HG03175 (cell line): ENCODE measurements around the gene BRK1.
"Not testable (repeated sequence)": the region's sequence is repeated elsewhere in the genome, so short reads cannot be mapped to it uniquely, and the experiment has no call there.

Experiments used
- ATAC-seq: cut with Tn5 transposase; IDR thresholded peaks from one replicate; pipeline ENCODE4 v1.9.1; 2021; ENCODE audit warnings: mild to moderate bottlenecking, moderate library complexity; ENCODE audit not compliant: unreplicated experiment

BRK1 gene

GRCh38 chr3:10142707-10143560 lies 27.5 kb downstream of the BRK1 start:
- no peak for ATAC-seq

- no peak for ATAC-seq
These were observed 30.2 kb downstream of the BRK1 start for GRCh38 chr3:10145685-10146084.

GRCh38 chr3:10149226-10149625 lies 33.8 kb downstream of the BRK1 start:
- no peak for ATAC-seq

- ATAC-seq = no peak
These were observed 35.5 kb downstream of the BRK1 start for GRCh38 chr3:10150987-10151386.

- ATAC-seq = no peak
These were observed 39.1 kb downstream of the BRK1 start for GRCh38 chr3:10154335-10155122.

- ATAC-seq = no peak
These were observed 39.6 kb downstream of the BRK1 start for GRCh38 chr3:10155123-10155472.

GRCh38 chr3:10155658-10156057 lies 40.2 kb downstream of the BRK1 start:
- no peak for ATAC-seq

GRCh38 chr3:10157031-10157430 lies 41.6 kb downstream of the BRK1 start:
- no peak for ATAC-seq

GRCh38 chr3:10158555-10158954 lies 43.1 kb downstream of the BRK1 start:
- ATAC-seq = not testable (repeated sequence)

- ATAC-seq = no peak
These were observed 44.9 kb downstream of the BRK1 start for GRCh38 chr3:10160346-10160745.

GRCh38 chr3:10160925-10161324 lies 45.5 kb downstream of the BRK1 start:
- ATAC-seq = no peak

- ATAC-seq = no peak
These were observed 46.7 kb downstream of the BRK1 start for GRCh38 chr3:10162185-10162584.

- ATAC-seq = not testable (repeated sequence)
These were observed 48.7 kb downstream of the BRK1 start for GRCh38 chr3:10164201-10164545.

GRCh38 chr3:10164546-10165393 lies 49.3 kb downstream of the BRK1 start, which contains the start of gene IRAK2:
Gene IRAK2 (plus strand): TSS chr3:10164919. CDS start chr3:10164955, 36 bp downstream.
- ATAC-seq = peak; percentile 84

GRCh38 chr3:10166213-10166604 lies 50.7 kb downstream of the BRK1 start:
- ATAC-seq = no peak

GRCh38 chr3:10169000-10169496 lies 53.6 kb downstream of the BRK1 start:
- ATAC-seq = no peak

GRCh38 chr3:10170915-10171478 lies 55.5 kb downstream of the BRK1 start:
- no peak for ATAC-seq

- ATAC-seq = no peak
These were observed 57.8 kb downstream of the BRK1 start for GRCh38 chr3:10173095-10173925.

- no peak for ATAC-seq
These were observed 58.5 kb downstream of the BRK1 start for GRCh38 chr3:10173926-10174435.

GRCh38 chr3:10175334-10175733 lies 59.9 kb downstream of the BRK1 start:
- not testable (repeated sequence) for ATAC-seq
